NB4 (cell line): ENCODE data around the gene L2HGDH.
A peak's percentile ranks its signal among the peaks of the same experiment; 100 is the strongest.

Experiments
- DNase-seq: peaks from one replicate; pipeline ENCODE4 v3.0.0; 2010; ENCODE audit warnings: low read depth
- H3K4me3 ChIP-seq: one replicate; pipeline ENCODE4 v1.5.1; 2011; ENCODE audit warnings: mild to moderate bottlenecking, low read depth, low read length, moderate library complexity
- MYC ChIP-seq: IDR thresholded peaks from 2 replicates; pipeline ENCODE4 v1.6.1; 2011; ENCODE audit warnings: low read depth, low read length
- POLR2A ChIP-seq: IDR thresholded peaks from 2 replicates; pipeline ENCODE4 v1.6.1; 2011; ENCODE audit warnings: mild to moderate bottlenecking; ENCODE audit not compliant: insufficient read length; ENCODE audit errors: extremely low read depth
- TF ChIP-seq, protein P1 (sequence below): IDR thresholded peaks from 2 replicates; pipeline ENCODE4 v1.6.1; 2011; ENCODE audit warnings: low read depth, low read length
- TF ChIP-seq, protein P2 (sequence below): IDR thresholded peaks from one replicate; pipeline ENCODE4 v1.5.1; 2012; ENCODE audit warnings: low read depth, low read length

L2HGDH gene

GRCh38 chr14:50344116-50344775, 32.2 kb upstream of the L2HGDH start:
- TF ChIP-seq MYC: no peak
- TF ChIP-seq POLR2A: no peak
- TF ChIP-seq, protein P1, sequence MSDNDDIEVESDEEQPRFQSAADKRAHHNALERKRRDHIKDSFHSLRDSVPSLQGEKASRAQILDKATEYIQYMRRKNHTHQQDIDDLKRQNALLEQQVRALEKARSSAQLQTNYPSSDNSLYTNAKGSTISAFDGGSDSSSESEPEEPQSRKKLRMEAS: no peak
- TF ChIP-seq, protein P2, sequence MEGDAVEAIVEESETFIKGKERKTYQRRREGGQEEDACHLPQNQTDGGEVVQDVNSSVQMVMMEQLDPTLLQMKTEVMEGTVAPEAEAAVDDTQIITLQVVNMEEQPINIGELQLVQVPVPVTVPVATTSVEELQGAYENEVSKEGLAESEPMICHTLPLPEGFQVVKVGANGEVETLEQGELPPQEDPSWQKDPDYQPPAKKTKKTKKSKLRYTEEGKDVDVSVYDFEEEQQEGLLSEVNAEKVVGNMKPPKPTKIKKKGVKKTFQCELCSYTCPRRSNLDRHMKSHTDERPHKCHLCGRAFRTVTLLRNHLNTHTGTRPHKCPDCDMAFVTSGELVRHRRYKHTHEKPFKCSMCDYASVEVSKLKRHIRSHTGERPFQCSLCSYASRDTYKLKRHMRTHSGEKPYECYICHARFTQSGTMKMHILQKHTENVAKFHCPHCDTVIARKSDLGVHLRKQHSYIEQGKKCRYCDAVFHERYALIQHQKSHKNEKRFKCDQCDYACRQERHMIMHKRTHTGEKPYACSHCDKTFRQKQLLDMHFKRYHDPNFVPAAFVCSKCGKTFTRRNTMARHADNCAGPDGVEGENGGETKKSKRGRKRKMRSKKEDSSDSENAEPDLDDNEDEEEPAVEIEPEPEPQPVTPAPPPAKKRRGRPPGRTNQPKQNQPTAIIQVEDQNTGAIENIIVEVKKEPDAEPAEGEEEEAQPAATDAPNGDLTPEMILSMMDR: no peak
- no peak overlapping the region for H3K4me3 ChIP-seq
- no peak for DNase-seq

GRCh38 chr14:50343434-50343833, 31.4 kb upstream of the L2HGDH start:
- DNase-seq: no peak
- TF ChIP-seq MYC (no peak), POLR2A (no peak)
- TF ChIP-seq, protein P1: no peak
- TF ChIP-seq, protein P2: no peak
- no peak overlapping the region for H3K4me3 ChIP-seq

GRCh38 chr14:50342221-50343078, 30.4 kb upstream of the L2HGDH start:
- H3K4me3 ChIP-seq: no peak overlapping the region
- TF ChIP-seq MYC (no peak), POLR2A (no peak)
- TF ChIP-seq, protein P2: no peak
- TF ChIP-seq, protein P1: no peak

DNA sequence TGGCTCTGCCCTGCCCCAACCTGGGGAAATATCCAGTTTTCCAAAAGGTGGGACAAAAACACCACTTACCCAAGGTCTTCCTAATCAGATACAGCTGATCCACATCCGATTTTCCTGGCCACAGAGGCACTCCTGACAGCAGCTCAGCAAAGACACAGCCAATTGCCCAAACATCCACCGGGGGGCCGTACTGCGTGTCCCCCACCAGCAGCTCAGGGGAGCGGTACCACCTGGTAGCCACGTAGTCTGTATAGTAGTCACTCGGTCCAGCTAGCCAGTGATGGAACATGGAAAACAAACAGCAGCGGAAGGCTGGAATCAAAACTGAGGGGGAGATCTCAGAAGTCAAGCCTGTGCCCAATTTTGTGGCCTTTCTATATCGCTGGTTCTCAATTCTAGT, 28.9 kb upstream of the L2HGDH start:
- DNase-seq: no peak
- no peak overlapping the region for H3K4me3 ChIP-seq
- no peak for TF ChIP-seq MYC
- TF ChIP-seq, protein P2: peak; percentile 31

More at GRCh38 chr14:50342221-50343078, 30.4 kb upstream of the L2HGDH start:
- DNase-seq: no peak

DNA sequence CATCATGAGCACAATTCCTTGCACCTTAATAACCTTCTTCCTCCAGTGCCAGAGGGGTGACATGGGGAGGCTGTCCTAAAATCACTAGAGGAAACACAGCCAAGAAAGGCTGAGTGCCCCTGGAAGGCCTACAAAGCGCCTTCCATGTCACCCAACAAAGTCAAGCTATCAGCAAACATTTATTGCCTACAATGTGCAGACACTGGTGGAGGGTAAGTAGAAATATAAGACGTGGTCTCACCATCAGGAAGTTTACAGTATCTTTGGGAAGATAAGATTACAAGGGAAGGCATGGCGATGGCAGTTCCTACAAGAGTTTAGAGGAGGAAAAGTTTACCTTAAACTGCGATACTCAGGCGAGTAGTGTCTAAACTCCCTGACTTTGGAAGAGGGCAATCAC, 28.0 kb upstream of the L2HGDH start:
- DNase-seq: no peak
- no peak overlapping the region for H3K4me3 ChIP-seq
- TF ChIP-seq MYC (no peak), POLR2A (no peak)
- TF ChIP-seq, protein P1: no peak
- TF ChIP-seq, protein P2: no peak
